Keratinocyte (primary cell): ENCODE results near the gene USP34. TPM values are rescaled to one million over a fixed set of nuclear protein-coding genes. Genes with fewer than 3 reads are reported as not detected.

ENCODE experiments used
- DNase-seq: peaks from one replicate; pipeline ENCODE4 v3.0.0-alpha.2; 2011; ENCODE audit warnings: low read depth, missing footprints, low spot score
- FAIRE-seq: peaks from 2 replicates; lab custom pipeline; 2011; peaks lifted over from hg19 to GRCh38; lab: Jason Lieb, UNC
- H2AFZ ChIP-seq: 2 replicates; pipeline ENCODE4 v1.6.0; 2012; ENCODE audit warnings: low read length, control low read depth, inconsistent platforms; ENCODE audit not compliant: control insufficient read depth
- H3K27ac ChIP-seq: 2 replicates; pipeline ENCODE4 v1.5.1; 2011; ENCODE audit warnings: low read length; ENCODE audit not compliant: control insufficient read depth, insufficient read depth
- H3K27me3 ChIP-seq: 3 replicates; pipeline ENCODE4 v1.6.0; 2011; ENCODE audit warnings: low read length; ENCODE audit not compliant: control insufficient read depth, insufficient read depth; ENCODE audit errors: extremely low read depth
- H3K36me3 ChIP-seq, 2 experiments: 2 replicates in 1 of 2; 3 replicates in 1 of 2; pipeline ENCODE4 v1.5.1; 2011; ENCODE audit warnings: low read length in 2 of 2, mild to moderate bottlenecking in 1 of 2; ENCODE audit not compliant: control insufficient read depth in 2 of 2, insufficient read depth in 2 of 2; ENCODE audit errors: extremely low read depth in 1 of 2
- H3K4me1 ChIP-seq: 3 replicates; pipeline ENCODE4 v1.5.1; 2011; ENCODE audit warnings: low read length; ENCODE audit not compliant: control insufficient read depth, insufficient read depth; ENCODE audit errors: extremely low read depth
- H3K4me2 ChIP-seq: 3 replicates; pipeline ENCODE4 v1.6.0; 2011; ENCODE audit warnings: low read depth, low read length; ENCODE audit not compliant: control insufficient read depth, insufficient read depth; ENCODE audit errors: extremely low read depth
- H3K4me3 ChIP-seq, 3 experiments: fragments of 200-600 bp in 1 of 3; sonication (generic) in 1 of 3; 2 replicates in 2 of 3; 3 replicates in 1 of 3; pipeline ENCODE4 v1.5.1; 2011 to 2016; ENCODE audit warnings: low read length in 3 of 3, mild to moderate bottlenecking in 3 of 3, control low read depth in 2 of 3, inconsistent platforms in 1 of 3, low read depth in 1 of 3, mixed read lengths in 1 of 3, mixed run types in 1 of 3, moderate library complexity in 1 of 3; ENCODE audit not compliant: control insufficient read depth in 2 of 3, insufficient read depth in 2 of 3; ENCODE audit errors: extremely low read depth in 1 of 3
- H3K79me2 ChIP-seq: 2 replicates; pipeline ENCODE4 v1.6.0; 2012; ENCODE audit warnings: low read length; ENCODE audit not compliant: control insufficient read depth, insufficient read depth
- H3K9ac ChIP-seq: 3 replicates; pipeline ENCODE4 v1.6.0; 2011; ENCODE audit warnings: low read length; ENCODE audit not compliant: control insufficient read depth, insufficient read depth; ENCODE audit errors: extremely low read depth
- H3K9me1 ChIP-seq: 3 replicates; pipeline ENCODE4 v1.6.0; 2011; ENCODE audit warnings: low read length; ENCODE audit not compliant: control insufficient read depth, insufficient read depth; ENCODE audit errors: extremely low read depth
- H3K9me3 ChIP-seq: 2 replicates; pipeline ENCODE4 v1.5.1; 2012; ENCODE audit warnings: low read depth, low read length; ENCODE audit not compliant: control insufficient read depth
- H4K20me1 ChIP-seq: 3 replicates; pipeline ENCODE4 v1.6.0; 2011; ENCODE audit warnings: low read length; ENCODE audit not compliant: control insufficient read depth, insufficient read depth; ENCODE audit errors: extremely low read depth
- EZH2 ChIP-seq: IDR thresholded peaks from one replicate; pipeline ENCODE4 v1.6.1; 2012; ENCODE audit warnings: inconsistent platforms, mild to moderate bottlenecking, low read length, moderate library complexity
- dilution Hi-C: fragments of 300-500 bp; cut with MboI; formaldehyde crosslinking; loops from one replicate; pipeline ENCODE4 v1.7.0; 2020; ENCODE audit warnings: low sequenced_read_pairs; ENCODE audit not compliant: extremely low pct_ligation_motif_present
- polyA plus RNA-seq, 5 experiments: library from polyadenylated mRNA; depleted of rRNA in 3 of 5; stranded (reverse) in 3 of 5; stranded (forward) in 1 of 5; unstranded in 1 of 5; fragments of >200 nt; gene quantifications; 1 replicate in 1 of 5; 2 replicates in 3 of 5; 3 replicates in 1 of 5; pipeline versions ENCODE4 v1.2.1 to v1.2.3, GENCODE V29; 2011 to 2012; ENCODE audit warnings: missing spikeins in 2 of 5, low read depth in 1 of 5, low replicate concordance in 1 of 5
- TF ChIP-seq, protein P1 (sequence below), 3 experiments: IDR thresholded peaks in 1 of 3; conservative IDR thresholded peaks in 1 of 3; optimal IDR thresholded peaks in 1 of 3; 2 replicates in 2 of 3; 3 replicates in 1 of 3; pipeline versions ENCODE3 to v1.5.1; 2011; ENCODE audit warnings: low read length in 3 of 3, mild to moderate bottlenecking in 3 of 3, moderate library complexity in 2 of 3, control low read depth in 1 of 3, inconsistent platforms in 1 of 3; ENCODE audit not compliant: insufficient read depth in 2 of 3; ENCODE audit errors: extremely low read depth in 1 of 3

USP34 gene
- polyA plus RNA-seq, 1 donor (not counting 4 experiments of a cell fraction or from before 2014, with no cell fraction given): 54.7 TPM

DNA sequence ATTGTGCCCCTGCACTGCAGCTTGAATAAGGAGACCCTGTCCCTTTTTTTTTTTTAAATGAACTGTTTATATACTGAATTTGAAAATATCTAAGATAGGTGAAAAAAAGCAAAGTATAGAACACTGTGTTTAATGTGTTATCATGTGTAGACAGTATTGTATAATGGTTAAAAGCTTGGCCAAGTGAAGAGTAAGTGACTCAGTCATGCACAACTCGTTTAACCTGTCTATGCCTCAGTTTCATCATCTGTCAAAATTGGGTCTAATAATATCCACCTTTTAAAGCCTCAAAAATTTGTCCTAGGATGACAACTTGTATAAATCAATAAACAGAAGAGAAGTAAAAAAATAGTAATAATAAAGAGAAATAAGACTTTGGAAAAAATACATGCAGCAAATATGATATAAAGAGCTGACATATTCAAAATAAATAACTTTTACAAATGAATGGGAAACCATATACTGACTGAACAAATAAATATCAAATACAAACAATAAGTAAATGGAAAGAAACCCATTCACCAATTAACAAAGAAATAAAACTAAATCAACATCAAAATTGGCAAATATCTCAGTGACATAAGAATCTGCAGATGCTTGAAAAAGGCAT lies 195.2 kb downstream of the USP34 start:
- Histone ChIP-seq H3K36me3 (peaks cover 2 to 15% of the 10 kb centered on the region in 2 experiments), H3K9ac (no peak overlapping the region), H3K9me1 (no peaks in the 10 kb centered on the region), H3K27me3 (no peaks in the 10 kb centered on the region), H3K4me2 (no peak overlapping the region), H3K9me3 (no peaks in the 10 kb centered on the region), H3K4me1 (no peaks in the 10 kb centered on the region), H3K79me2 (no peaks in the 10 kb centered on the region), H3K4me3 (no peak overlapping the region), H3K27ac (no peak overlapping the region), H4K20me1 (no peaks in the 10 kb centered on the region), H2AFZ (no peak overlapping the region)
- DNase-seq (no peak), FAIRE-seq (no peak)
- dilution Hi-C loops: no loop called here
- no peak for TF ChIP-seq EZH2
- TF ChIP-seq, protein P1, sequence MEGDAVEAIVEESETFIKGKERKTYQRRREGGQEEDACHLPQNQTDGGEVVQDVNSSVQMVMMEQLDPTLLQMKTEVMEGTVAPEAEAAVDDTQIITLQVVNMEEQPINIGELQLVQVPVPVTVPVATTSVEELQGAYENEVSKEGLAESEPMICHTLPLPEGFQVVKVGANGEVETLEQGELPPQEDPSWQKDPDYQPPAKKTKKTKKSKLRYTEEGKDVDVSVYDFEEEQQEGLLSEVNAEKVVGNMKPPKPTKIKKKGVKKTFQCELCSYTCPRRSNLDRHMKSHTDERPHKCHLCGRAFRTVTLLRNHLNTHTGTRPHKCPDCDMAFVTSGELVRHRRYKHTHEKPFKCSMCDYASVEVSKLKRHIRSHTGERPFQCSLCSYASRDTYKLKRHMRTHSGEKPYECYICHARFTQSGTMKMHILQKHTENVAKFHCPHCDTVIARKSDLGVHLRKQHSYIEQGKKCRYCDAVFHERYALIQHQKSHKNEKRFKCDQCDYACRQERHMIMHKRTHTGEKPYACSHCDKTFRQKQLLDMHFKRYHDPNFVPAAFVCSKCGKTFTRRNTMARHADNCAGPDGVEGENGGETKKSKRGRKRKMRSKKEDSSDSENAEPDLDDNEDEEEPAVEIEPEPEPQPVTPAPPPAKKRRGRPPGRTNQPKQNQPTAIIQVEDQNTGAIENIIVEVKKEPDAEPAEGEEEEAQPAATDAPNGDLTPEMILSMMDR (optimal IDR thresholded peaks at IDR 0.05 in 1 of 3, IDR thresholded peaks at IDR 0.05 in 1 of 3, conservative IDR thresholded peaks at IDR 0.05 in 1 of 3; ENCODE audit: extremely low read depth in 1 of 3, insufficient read depth in 2 of 3, low read length in 3 of 3): no peak

DNA sequence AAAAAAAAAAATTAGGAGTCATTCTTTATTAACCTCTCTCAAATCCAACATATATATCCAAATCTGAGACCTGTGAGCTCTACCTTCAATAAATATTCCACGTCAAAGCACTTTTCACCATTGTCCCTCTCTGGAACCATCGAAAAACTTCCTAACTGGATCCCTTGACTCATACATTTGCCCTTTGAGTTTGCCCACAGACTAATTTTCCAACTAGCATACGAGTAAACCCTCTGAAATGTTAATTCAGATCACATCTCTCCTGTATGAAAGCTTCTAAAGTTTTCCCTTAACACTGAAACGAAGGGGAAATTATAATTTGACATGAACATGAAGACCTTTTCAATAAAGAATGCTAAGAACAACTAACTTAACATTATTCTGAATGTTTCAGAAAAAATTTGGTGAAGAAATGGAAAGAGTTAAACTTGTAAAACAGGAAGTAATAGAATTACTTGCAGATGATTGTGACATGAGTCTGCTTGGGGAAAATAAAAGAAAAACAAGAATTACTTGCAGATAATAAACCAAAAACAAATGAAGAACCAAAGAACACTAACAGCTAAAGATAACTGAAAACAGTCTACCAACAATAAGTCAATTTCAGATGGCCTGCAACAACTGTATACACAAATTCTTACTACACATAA lies 198.3 kb downstream of the USP34 start:
- no peaks in the 10 kb centered on the region for H3K79me2 ChIP-seq
- no peak overlapping the region for H3K4me2 ChIP-seq
- dilution Hi-C loops: no loop called here
- H4K20me1 ChIP-seq: no peaks in the 10 kb centered on the region
- no peaks in the 10 kb centered on the region for H3K9me3 ChIP-seq
- H3K9ac ChIP-seq: no peak overlapping the region
- no peaks in the 10 kb centered on the region for H3K27me3 ChIP-seq
- FAIRE-seq (no peak), DNase-seq (no peak)
- H2AFZ ChIP-seq: no peak overlapping the region
- no peak for TF ChIP-seq EZH2
- TF ChIP-seq, protein P1 (optimal IDR thresholded peaks at IDR 0.05 in 1 of 3, IDR thresholded peaks at IDR 0.05 in 1 of 3, conservative IDR thresholded peaks at IDR 0.05 in 1 of 3; ENCODE audit: extremely low read depth in 1 of 3, insufficient read depth in 2 of 3, low read length in 3 of 3): no peak
- peaks cover 7% of the 10 kb centered on the region for H3K4me1 ChIP-seq
- no peak overlapping the region for H3K27ac ChIP-seq
- H3K4me3 ChIP-seq: no peak overlapping the region
- H3K9me1 ChIP-seq: no peaks in the 10 kb centered on the region
- peaks cover 3 to 5% of the 10 kb centered on the region in 2 experiments for H3K36me3 ChIP-seq
